HG03139 (cell line): Measurements from ENCODE around the gene FBXW5.

Source experiments
- ATAC-seq: cut with Tn5 transposase; IDR thresholded peaks from one replicate; pipeline ENCODE4 v1.9.1; 2021; ENCODE audit not compliant: unreplicated experiment

Gene FBXW5

GRCh38 chr9:136978073-136978864 lies 33.7 kb upstream of the FBXW5 start:
- ATAC-seq = no peak

- ATAC-seq = no peak
Measured at GRCh38 chr9:136977649-136978072, 33.1 kb upstream of the FBXW5 start.

GRCh38 chr9:136977223-136977622 lies 32.7 kb upstream of the FBXW5 start, which contains the start of gene PTGDS:
Gene PTGDS, plus strand, starts transcription at chr9:136977504. Its CDS starts 75 bp downstream, at chr9:136977579.
- no peak for ATAC-seq

GRCh38 chr9:136975644-136976043 lies 31.1 kb upstream of the FBXW5 start:
- no peak for ATAC-seq

GRCh38 chr9:136974817-136975535 lies 30.4 kb upstream of the FBXW5 start:
- no peak for ATAC-seq

- ATAC-seq = no peak
Measured at GRCh38 chr9:136973618-136974617, 29.4 kb upstream of the FBXW5 start.

GRCh38 chr9:136972743-136973142 lies 28.2 kb upstream of the FBXW5 start:
- no peak for ATAC-seq

- no peak for ATAC-seq
Measured at GRCh38 chr9:136972335-136972734, 27.8 kb upstream of the FBXW5 start.

GRCh38 chr9:136971746-136972145 lies 27.2 kb upstream of the FBXW5 start:
- ATAC-seq = no peak

- ATAC-seq = no peak
Measured at GRCh38 chr9:136970361-136970760, 25.8 kb upstream of the FBXW5 start.

- ATAC-seq = no peak
Measured at GRCh38 chr9:136969774-136970173, 25.2 kb upstream of the FBXW5 start.

- no peak for ATAC-seq
Measured at GRCh38 chr9:136969150-136969549, 24.6 kb upstream of the FBXW5 start.

GRCh38 chr9:136968333-136969127 lies 24.0 kb upstream of the FBXW5 start:
- no peak for ATAC-seq

GRCh38 chr9:136965771-136966484 lies 21.4 kb upstream of the FBXW5 start:
- no peak for ATAC-seq

GRCh38 chr9:136964833-136965422 lies 20.4 kb upstream of the FBXW5 start:
- no peak for ATAC-seq

- ATAC-seq = no peak
Measured at GRCh38 chr9:136964171-136964689, 19.7 kb upstream of the FBXW5 start.

GRCh38 chr9:136963751-136964150 lies 19.2 kb upstream of the FBXW5 start:
- ATAC-seq = no peak

- no peak for ATAC-seq
Measured at GRCh38 chr9:136963341-136963740, 18.8 kb upstream of the FBXW5 start.

GRCh38 chr9:136962701-136963248 lies 18.2 kb upstream of the FBXW5 start:
- ATAC-seq = no peak
